Thyroid gland (tissue), 4 donors: ENCODE measurements around the gene RNF123.

ENCODE experiments used
- CTCF ChIP-seq, 6 experiments: fragments of 200-600 bp in 3 of 6; fragments of 450-650 bp in 3 of 6; sonication (generic) in 3 of 6; IDR thresholded peaks; one replicate each; pipeline ENCODE4 v1.5.1; 2016 to 2019; ENCODE audit warnings: antibody characterized with exemption in 6 of 6, mild to moderate bottlenecking in 2 of 6, inconsistent platforms in 1 of 6, moderate library complexity in 1 of 6
- POLR2A ChIP-seq, 2 donors: fragments of 450-650 bp; IDR thresholded peaks; one replicate each; pipeline ENCODE4 v1.6.1; 2017; ENCODE audit warnings: antibody characterized with exemption in 2 of 2, mild to moderate bottlenecking in 2 of 2, moderate library complexity in 1 of 2

GRCh38 chr3:49644684-49645083 is 44.7 kb upstream of the RNF123 start:
- TF ChIP-seq CTCF (IDR thresholded peaks at IDR 0.05) (no peak), POLR2A (IDR thresholded peaks at IDR 0.05) (no peak)
